CD8-positive, alpha-beta memory T cell (primary cell): Measurements from ENCODE around the gene GK. TPM values are rescaled to one million over a fixed set of nuclear protein-coding genes. Genes with fewer than 3 reads are reported as not detected.
A peak's percentile ranks its signal among the peaks of the same experiment; 100 is the strongest.
"Not testable (repeated sequence)": the region's sequence is repeated elsewhere in the genome, so short reads cannot be mapped to it uniquely, and the experiment has no call there.

Experiments used
- CTCF ChIA-PET: fragments of 350-600 bp; sonication (Branson Sonifier 250); formaldehyde crosslinking; loops from one replicate; lab custom pipeline; 2021; ENCODE audit warnings: antibody characterized with exemption; lab: Charles Lee
- POLR2A ChIA-PET: fragments of 350-600 bp; sonication (Branson Sonifier 250); formaldehyde crosslinking; loops from one replicate; lab custom pipeline; 2021; ENCODE audit warnings: antibody characterized with exemption; lab: Charles Lee
- DNase-seq, 5 donors: peaks; one replicate each; pipeline versions ENCODE4 v3.0.0 to v3.0.0-alpha.2; 2020 to 2022; ENCODE audit warnings: mixed read lengths in 1 of 5
- H3K27ac ChIP-seq: one replicate; pipeline ENCODE4 v1.7.0; 2013; ENCODE audit warnings: low read depth, mild to moderate bottlenecking, low read length, moderate library complexity
- H3K27me3 ChIP-seq: 2 replicates; pipeline ENCODE4 v1.7.0; 2013; ENCODE audit warnings: low read length, mild to moderate bottlenecking; ENCODE audit not compliant: insufficient read depth, poor library complexity, severe bottlenecking
- H3K36me3 ChIP-seq: 2 replicates; pipeline ENCODE4 v1.7.0; 2013; ENCODE audit warnings: mild to moderate bottlenecking, low read length, moderate library complexity; ENCODE audit not compliant: insufficient read depth
- H3K4me1 ChIP-seq: 2 replicates; pipeline ENCODE4 v1.7.0; 2013; ENCODE audit warnings: mild to moderate bottlenecking, low read length, moderate library complexity; ENCODE audit not compliant: insufficient read depth
- H3K4me3 ChIP-seq: 2 replicates; pipeline ENCODE4 v1.7.0; 2013; ENCODE audit warnings: mild to moderate bottlenecking, low read length
- H3K9me3 ChIP-seq: 2 replicates; pipeline ENCODE4 v1.7.0; 2013; ENCODE audit warnings: mild to moderate bottlenecking, low read length
- H3K27ac Mint-ChIP-seq, 8 donors: one replicate each; pipeline ENCODE4 v1.8.0; 2020 to 2021; ENCODE audit warnings: mixed read lengths in 8 of 8, mild to moderate bottlenecking in 6 of 8, inconsistent platforms in 3 of 8, moderate library complexity in 3 of 8
- H3K27me3 Mint-ChIP-seq, 2 donors: one replicate each; pipeline ENCODE4 v1.8.0; 2020 to 2021; ENCODE audit warnings: mixed read lengths in 2 of 2, mild to moderate bottlenecking in 1 of 2, moderate library complexity in 1 of 2
- H3K36me3 Mint-ChIP-seq, 3 donors: one replicate each; pipeline ENCODE4 v1.8.0; 2020 to 2021; ENCODE audit warnings: mixed read lengths in 3 of 3, inconsistent platforms in 1 of 3, mild to moderate bottlenecking in 1 of 3
- H3K4me1 Mint-ChIP-seq, 3 donors: one replicate each; pipeline ENCODE4 v1.8.0; 2020 to 2021; ENCODE audit warnings: mixed read lengths in 3 of 3, inconsistent platforms in 1 of 3, mild to moderate bottlenecking in 1 of 3
- H3K4me3 Mint-ChIP-seq, 7 donors: one replicate each; pipeline ENCODE4 v1.8.0; 2020 to 2021; ENCODE audit warnings: mixed read lengths in 7 of 7, mild to moderate bottlenecking in 6 of 7, moderate library complexity in 4 of 7, inconsistent platforms in 2 of 7
- H3K9me3 Mint-ChIP-seq, 5 donors: one replicate each; pipeline ENCODE4 v1.8.0; 2020 to 2022; ENCODE audit warnings: mixed read lengths in 5 of 5, mild to moderate bottlenecking in 3 of 5, moderate library complexity in 2 of 5, inconsistent platforms in 1 of 5
- polyA plus RNA-seq: library from polyadenylated mRNA; unstranded; fragments of 300-500 nt; fragmentation: Illumina TruSeq; gene quantifications from one replicate; pipeline ENCODE4 v1.2.3, GENCODE V29; 2021
- total RNA-seq, 2 experiments: library from RNA; stranded (reverse); gene quantifications; one replicate each; pipeline ENCODE4 v1.2.3, GENCODE V29; 2021

The GK gene
- total and polyA plus RNA-seq, 3 experiments from 2014 or later = 3.8 to 26.4 (median 24.9) TPM

GRCh38 chrX:30639702-30640101 lies 13.5 kb upstream of the GK start:
- H3K27ac Mint-ChIP-seq, H3K9me3 Mint-ChIP-seq, H3K4me1 Mint-ChIP-seq, DNase-seq, H3K4me3 Mint-ChIP-seq, H3K27me3 ChIP-seq, CTCF ChIA-PET, H3K4me3 ChIP-seq, H3K36me3 Mint-ChIP-seq, H3K4me1 ChIP-seq, H3K27me3 Mint-ChIP-seq, H3K27ac ChIP-seq, POLR2A ChIA-PET, H3K36me3 ChIP-seq, H3K9me3 ChIP-seq: not testable (repeated sequence)

- Histone ChIP-seq H3K27ac (no peak overlapping the region), H3K36me3 (no peaks in the 10 kb centered on the region), H3K9me3 (no peaks in the 10 kb centered on the region), H3K4me1 (no peaks in the 10 kb centered on the region), H3K4me3 (no peak overlapping the region), H3K27me3 (no peaks in the 10 kb centered on the region)
- H3K27me3 Mint-ChIP-seq = no peaks in the 10 kb centered on the region
- peaks cover 0 to 4% (median 0%) of the 10 kb centered on the region in 5 donors for H3K9me3 Mint-ChIP-seq
- peak overlapping the region in 1 of 8 donors; percentile 54 for H3K27ac Mint-ChIP-seq
- H3K4me1 Mint-ChIP-seq = no peaks in the 10 kb centered on the region
- H3K4me3 Mint-ChIP-seq = no peak overlapping the region
- CTCF ChIA-PET = interaction anchor here (1.5 kb wide), 1 partner anchor 9 kb away, joined by 3 read pairs; no protein-coding TSS in a partner anchor
- DNase-seq = no peak
- no peaks in the 10 kb centered on the region for H3K36me3 Mint-ChIP-seq
- POLR2A ChIA-PET = no interaction called here
Observed at GRCh38 chrX:30642642-30643041, 10.6 kb upstream of the GK start.

GRCh38 chrX:30643313-30643821 lies 9.9 kb upstream of the GK start:
- Histone ChIP-seq H3K4me1 (no peaks in the 10 kb centered on the region), H3K27me3 (no peaks in the 10 kb centered on the region), H3K9me3 (no peaks in the 10 kb centered on the region), H3K36me3 (no peaks in the 10 kb centered on the region), H3K4me3 (no peak overlapping the region), H3K27ac (no peak overlapping the region)
- POLR2A ChIA-PET = no interaction called here
- Mint-ChIP-seq H3K27me3 (no peaks in the 10 kb centered on the region), H3K27ac (no peak overlapping the region), H3K9me3 (peaks cover 0 to 4% (median 0%) of the 10 kb centered on the region in 5 donors), H3K4me3 (no peak overlapping the region), H3K36me3 (no peaks in the 10 kb centered on the region), H3K4me1 (no peaks in the 10 kb centered on the region)
- no peak for DNase-seq
- CTCF ChIA-PET = interaction anchor here (1.5 kb wide), 1 partner anchor 10 kb away, joined by 3 read pairs; no protein-coding TSS in a partner anchor

GRCh38 chrX:30649859-30650258 lies 3.4 kb upstream of the GK start:
- DNase-seq = no peak
- POLR2A ChIA-PET = no interaction called here
- Histone ChIP-seq H3K4me3 (no peak overlapping the region), H3K4me1 (no peaks in the 10 kb centered on the region), H3K9me3 (no peaks in the 10 kb centered on the region), H3K36me3 (no peaks in the 10 kb centered on the region), H3K27me3 (no peaks in the 10 kb centered on the region), H3K27ac (no peak overlapping the region)
- H3K9me3 Mint-ChIP-seq = peaks cover 0 to 2% (median 0%) of the 10 kb centered on the region in 5 donors
- CTCF ChIA-PET = no interaction called here
- peak overlapping the region in 4 of 8 donors; percentile 15 to 62 (median 27) for H3K27ac Mint-ChIP-seq
- H3K36me3 Mint-ChIP-seq = peaks cover 0 to 5% (median 0%) of the 10 kb centered on the region in 3 donors
- peaks cover 11 to 27% (median 19%) of the 10 kb centered on the region in 3 donors for H3K4me1 Mint-ChIP-seq
- H3K27me3 Mint-ChIP-seq = no peaks in the 10 kb centered on the region
- peak overlapping the region in 1 of 7 donors; percentile 64 for H3K4me3 Mint-ChIP-seq

- ChIA-PET CTCF (no interaction called here), POLR2A (no interaction called here)
- peak overlapping the region; percentile 90 to 95 (median 91) for H3K4me3 Mint-ChIP-seq
- H3K4me1 Mint-ChIP-seq = peaks cover 11 to 31% (median 24%) of the 10 kb centered on the region in 3 donors
- peaks cover 0 to 5% (median 0%) of the 10 kb centered on the region in 3 donors for H3K36me3 Mint-ChIP-seq
- Histone ChIP-seq H3K9me3 (no peaks in the 10 kb centered on the region), H3K27me3 (no peaks in the 10 kb centered on the region), H3K27ac (peak overlapping the region; percentile 54), H3K4me3 (peak overlapping the region; percentile 86), H3K36me3 (no peaks in the 10 kb centered on the region), H3K4me1 (no peaks in the 10 kb centered on the region)
- H3K9me3 Mint-ChIP-seq = no peaks in the 10 kb centered on the region
- H3K27ac Mint-ChIP-seq = peak overlapping the region; percentile 88 to 94 (median 90)
- DNase-seq = peak; percentile 86 to 93 (median 88)
- H3K27me3 Mint-ChIP-seq = no peaks in the 10 kb centered on the region
Observed at GRCh38 chrX:30652527-30653414, 452 bp upstream of the GK start.

GRCh38 chrX:30654386-30654785 lies 1.2 kb downstream of the GK start:
- Mint-ChIP-seq H3K4me1 (peaks cover 11 to 31% (median 24%) of the 10 kb centered on the region in 3 donors), H3K4me3 (peak overlapping the region; percentile 78 to 95 (median 90)), H3K27ac (peak overlapping the region in 2 of 8 donors; percentile 46 to 63)
- H3K27ac ChIP-seq, H3K36me3 Mint-ChIP-seq, H3K27me3 ChIP-seq, H3K9me3 ChIP-seq, H3K9me3 Mint-ChIP-seq, CTCF ChIA-PET, DNase-seq, POLR2A ChIA-PET, H3K36me3 ChIP-seq, H3K27me3 Mint-ChIP-seq, H3K4me1 ChIP-seq: not testable (repeated sequence)
- peak overlapping the region; percentile 61 for H3K4me3 ChIP-seq

GRCh38 chrX:30654989-30655607 lies 1.9 kb downstream of the GK start:
- H3K27ac Mint-ChIP-seq = peak overlapping the region in 3 of 8 donors; percentile 0 to 48 (median 14)
- no peaks in the 10 kb centered on the region for H3K9me3 ChIP-seq
- H3K4me1 Mint-ChIP-seq = peaks cover 11 to 26% (median 24%) of the 10 kb centered on the region in 3 donors
- no peak overlapping the region for H3K4me3 ChIP-seq
- CTCF ChIA-PET = no interaction called here
- H3K27ac ChIP-seq = no peak overlapping the region
- POLR2A ChIA-PET = no interaction called here
- no peaks in the 10 kb centered on the region for H3K27me3 ChIP-seq
- no peak for DNase-seq
- H3K36me3 Mint-ChIP-seq = peaks cover 0 to 5% (median 0%) of the 10 kb centered on the region in 3 donors
- no peaks in the 10 kb centered on the region for H3K4me1 ChIP-seq
- no peaks in the 10 kb centered on the region for H3K27me3 Mint-ChIP-seq
- H3K4me3 Mint-ChIP-seq = peak overlapping the region in 4 of 7 donors; percentile 18 to 95 (median 32)
- no peaks in the 10 kb centered on the region for H3K9me3 Mint-ChIP-seq
- no peaks in the 10 kb centered on the region for H3K36me3 ChIP-seq

GRCh38 chrX:30655991-30656390 lies 2.8 kb downstream of the GK start:
- DNase-seq = no peak
- H3K4me3 ChIP-seq = no peak overlapping the region
- no peaks in the 10 kb centered on the region for H3K4me1 ChIP-seq
- H3K9me3 ChIP-seq = no peaks in the 10 kb centered on the region
- Mint-ChIP-seq H3K27ac (no peak overlapping the region), H3K9me3 (no peaks in the 10 kb centered on the region), H3K36me3 (peaks cover 0 to 5% (median 0%) of the 10 kb centered on the region in 3 donors), H3K27me3 (no peaks in the 10 kb centered on the region), H3K4me1 (peaks cover 11 to 26% (median 24%) of the 10 kb centered on the region in 3 donors), H3K4me3 (peak overlapping the region in 1 of 7 donors; percentile 41)
- H3K27me3 ChIP-seq = no peaks in the 10 kb centered on the region
- ChIA-PET POLR2A (no interaction called here), CTCF (no interaction called here)
- no peak overlapping the region for H3K27ac ChIP-seq
- H3K36me3 ChIP-seq = no peaks in the 10 kb centered on the region
